CD14-positive monocyte (primary cell): Measurements from ENCODE around the gene ZNF407. TPM values are rescaled to one million over a fixed set of nuclear protein-coding genes. Genes with fewer than 3 reads are reported as not detected.
A peak's percentile ranks its signal among the peaks of the same experiment; 100 is the strongest.

Experiments used
- DNase-seq, 3 donors: peaks; one replicate each; pipeline ENCODE4 v3.0.0-alpha.2; 2011 to 2022
- H2AFZ ChIP-seq: 2 replicates; pipeline ENCODE4 v1.6.0; 2012; ENCODE audit warnings: mild to moderate bottlenecking, low read depth, low read length, inconsistent platforms; ENCODE audit not compliant: insufficient read depth, poor library complexity, severe bottlenecking
- H3K27ac ChIP-seq, 2 donors: 1 replicate in 1 of 2; 2 replicates in 1 of 2; pipeline ENCODE4 v1.5.1; 2012 to 2013; ENCODE audit warnings: low read length in 2 of 2, control low read depth in 1 of 2, inconsistent platforms in 1 of 2, low read depth in 1 of 2, mild to moderate bottlenecking in 1 of 2
- H3K27me3 ChIP-seq, 2 donors: one replicate each; pipeline versions ENCODE4 v1.6.0 to v1.6.1; 2011 to 2013; ENCODE audit warnings: low read length in 2 of 2; ENCODE audit not compliant: control insufficient read depth in 2 of 2, insufficient read depth in 2 of 2
- H3K36me3 ChIP-seq, 2 donors: replicated peaks in 1 of 2; 1 replicate in 1 of 2; 2 replicates in 1 of 2; pipeline versions ENCODE4 v1.5.1 to v1.6.1; 2012 to 2013; ENCODE audit warnings: low read length in 2 of 2, control low read depth in 1 of 2, inconsistent platforms in 1 of 2, mild to moderate bottlenecking in 1 of 2; ENCODE audit not compliant: insufficient read depth in 2 of 2, control insufficient read depth in 1 of 2
- H3K4me1 ChIP-seq, 2 donors: 1 replicate in 1 of 2; 2 replicates in 1 of 2; pipeline versions ENCODE4 v1.5.1 to v1.6.1; 2012 to 2013; ENCODE audit warnings: low read length in 2 of 2, control low read depth in 1 of 2, inconsistent platforms in 1 of 2, mild to moderate bottlenecking in 1 of 2, moderate library complexity in 1 of 2; ENCODE audit not compliant: insufficient read depth in 2 of 2, control insufficient read depth in 1 of 2
- H3K4me2 ChIP-seq: replicated peaks from 2 replicates; pipeline ENCODE3; 2012; ENCODE audit warnings: low read length, moderate library complexity, mild to moderate bottlenecking; ENCODE audit not compliant: poor library complexity, severe bottlenecking; ENCODE audit errors: extremely low read depth
- H3K4me3 ChIP-seq, 3 experiments: fragments of 200-600 bp in 1 of 3; sonication (generic) in 1 of 3; replicated peaks in 1 of 3; 1 replicate in 2 of 3; 2 replicates in 1 of 3; pipeline ENCODE4 v1.5.1; 2011 to 2013; ENCODE audit warnings: low read length in 3 of 3, mild to moderate bottlenecking in 3 of 3, control low read depth in 2 of 3, low read depth in 2 of 3, inconsistent platforms in 1 of 3, moderate library complexity in 1 of 3
- H3K79me2 ChIP-seq: 2 replicates; pipeline ENCODE4 v1.6.0; 2012; ENCODE audit warnings: mild to moderate bottlenecking, control low read depth, inconsistent platforms, low read length, moderate library complexity; ENCODE audit not compliant: insufficient read depth
- H3K9ac ChIP-seq: 2 replicates; pipeline ENCODE4 v1.6.0; 2017; ENCODE audit warnings: low read length, mild to moderate bottlenecking; ENCODE audit not compliant: insufficient read depth, poor library complexity, severe bottlenecking
- H3K9me3 ChIP-seq, 2 donors: replicated peaks in 1 of 2; 1 replicate in 1 of 2; 2 replicates in 1 of 2; pipeline versions ENCODE4 v1.5.1 to v1.6.1; 2012 to 2013; ENCODE audit warnings: low read length in 2 of 2, control low read depth in 1 of 2; ENCODE audit not compliant: control insufficient read depth in 1 of 2, insufficient read depth in 1 of 2
- H4K20me1 ChIP-seq: 2 replicates; pipeline ENCODE4 v1.6.0; 2012; ENCODE audit warnings: mild to moderate bottlenecking, low read length, control low read depth, moderate library complexity; ENCODE audit not compliant: insufficient read depth
- H3K27ac Mint-ChIP-seq, 7 donors: one replicate each; pipeline ENCODE4 v1.8.0; 2020; ENCODE audit warnings: mild to moderate bottlenecking in 7 of 7, mixed read lengths in 7 of 7, moderate library complexity in 6 of 7, inconsistent platforms in 2 of 7
- H3K27me3 Mint-ChIP-seq, 3 donors: one replicate each; pipeline ENCODE4 v1.8.0; 2021 to 2022; ENCODE audit warnings: low read depth in 3 of 3, mild to moderate bottlenecking in 3 of 3, mixed read lengths in 3 of 3, moderate library complexity in 3 of 3, inconsistent platforms in 1 of 3
- H3K36me3 Mint-ChIP-seq, 2 donors: one replicate each; pipeline ENCODE4 v1.8.0; 2020; ENCODE audit warnings: mixed read lengths in 2 of 2, inconsistent platforms in 1 of 2, mild to moderate bottlenecking in 1 of 2
- H3K4me1 Mint-ChIP-seq: one replicate; pipeline ENCODE4 v1.8.0; 2020; ENCODE audit warnings: mild to moderate bottlenecking, mixed read lengths
- H3K4me3 Mint-ChIP-seq, 2 donors: one replicate each; pipeline ENCODE4 v1.8.0; 2020; ENCODE audit warnings: mild to moderate bottlenecking in 2 of 2, mixed read lengths in 2 of 2, moderate library complexity in 1 of 2
- H3K9me3 Mint-ChIP-seq, 7 donors: one replicate each; pipeline ENCODE4 v1.8.0; 2020 to 2022; ENCODE audit warnings: mixed read lengths in 7 of 7, mild to moderate bottlenecking in 6 of 7, moderate library complexity in 6 of 7, inconsistent platforms in 2 of 7
- WGBS: methylation state at CpG from one replicate; pipeline ENCODE4 v1.1.5; 2013; ENCODE audit warnings: missing lambda C conversion rate; ENCODE audit not compliant: insufficient coverage; 5-methylcytosine and 5-hydroxymethylcytosine counted together
- intact Hi-C, 2 donors: fragments of 100-400 bp; cut with micrococcal nuclease; formaldehyde crosslinking; loops; one replicate each; pipeline versions ENCODE4 v1.15.0 to v1.15.1; 2023
- polyA plus RNA-seq, 3 donors: library from polyadenylated mRNA; depleted of rRNA in 1 of 3; unstranded in 2 of 3; stranded (reverse) in 1 of 3; fragments of 300-500 nt in 2 of 3; fragments of >200 nt in 1 of 3; fragmentation: Illumina TruSeq in 2 of 3; gene quantifications; 1 replicate in 2 of 3; 2 replicates in 1 of 3; pipeline ENCODE4 v1.2.3, GENCODE V29; 2012 to 2021
- TF ChIP-seq, protein P1 (sequence below): fragments of 200-600 bp; IDR thresholded peaks from one replicate; pipeline ENCODE4 v1.8.0; 2022; ENCODE audit warnings: antibody characterized with exemption, mild to moderate bottlenecking

The ZNF407 gene
- polyA plus RNA-seq, 3 donors, result 1.3 to 3.6 (median 1.6) TPM

DNA sequence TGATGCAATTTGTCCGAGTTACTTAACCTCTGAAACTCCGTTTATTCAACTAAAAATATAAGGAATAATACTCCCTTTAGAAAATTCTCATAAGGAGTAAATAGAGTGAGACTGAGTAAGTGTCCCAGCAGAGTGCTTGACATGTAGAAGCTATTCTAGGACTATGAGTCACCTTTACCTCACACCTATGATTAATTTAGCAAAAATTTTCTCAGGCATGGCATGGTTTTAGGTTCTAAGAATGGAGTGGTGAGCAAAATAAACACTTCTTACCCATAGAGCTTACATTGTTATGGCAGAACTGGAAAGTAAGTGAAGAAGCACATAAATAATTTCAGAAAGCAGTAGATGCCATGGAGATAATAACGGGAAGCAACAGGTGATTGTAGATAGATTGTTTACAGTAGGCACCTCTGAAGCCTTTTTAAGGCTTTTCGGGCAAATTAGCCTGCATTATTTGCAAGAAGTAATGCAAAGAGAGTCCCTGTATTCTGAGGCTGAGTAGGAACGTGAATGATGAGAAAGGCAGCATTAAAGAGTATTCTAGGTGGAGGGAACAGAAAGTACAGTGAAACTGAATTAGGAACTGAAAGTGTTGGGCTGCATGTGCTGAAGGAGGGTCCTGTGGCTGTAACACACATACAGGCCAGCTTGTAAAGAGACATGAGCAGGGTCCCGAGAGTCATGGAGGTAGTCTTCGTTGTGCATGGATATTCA is 209.2 kb downstream of the ZNF407 start:
- Mint-ChIP-seq H3K27ac (peak overlapping the region in 2 of 7 donors; percentile 32 to 33), H3K36me3 (peaks cover 0 to 7% of the 10 kb centered on the region in 2 donors), H3K27me3 (no peaks in the 10 kb centered on the region), H3K4me1 (peaks cover 8% of the 10 kb centered on the region), H3K9me3 (peaks cover 0 to 1% (median 0%) of the 10 kb centered on the region in 7 donors), H3K4me3 (no peak overlapping the region)
- H3K36me3 ChIP-seq, result no peaks in the 10 kb centered on the region
- no peaks in the 10 kb centered on the region for H3K27me3 ChIP-seq
- H4K20me1 ChIP-seq, result no peaks in the 10 kb centered on the region
- intact Hi-C loops, result no loop called here
- H3K27ac ChIP-seq, result no peak overlapping the region
- H3K9me3 ChIP-seq, result no peaks in the 10 kb centered on the region
- DNase-seq, result no peak
- no peak overlapping the region for H3K9ac ChIP-seq
- WGBS, result 69% methylated on average over 3 of the region's 7 CpGs
- no peak overlapping the region for H3K4me2 ChIP-seq
- no peak overlapping the region for H3K4me3 ChIP-seq
- H3K4me1 ChIP-seq, result no peaks in the 10 kb centered on the region
- H2AFZ ChIP-seq, result no peak overlapping the region
- TF ChIP-seq, protein P1, sequence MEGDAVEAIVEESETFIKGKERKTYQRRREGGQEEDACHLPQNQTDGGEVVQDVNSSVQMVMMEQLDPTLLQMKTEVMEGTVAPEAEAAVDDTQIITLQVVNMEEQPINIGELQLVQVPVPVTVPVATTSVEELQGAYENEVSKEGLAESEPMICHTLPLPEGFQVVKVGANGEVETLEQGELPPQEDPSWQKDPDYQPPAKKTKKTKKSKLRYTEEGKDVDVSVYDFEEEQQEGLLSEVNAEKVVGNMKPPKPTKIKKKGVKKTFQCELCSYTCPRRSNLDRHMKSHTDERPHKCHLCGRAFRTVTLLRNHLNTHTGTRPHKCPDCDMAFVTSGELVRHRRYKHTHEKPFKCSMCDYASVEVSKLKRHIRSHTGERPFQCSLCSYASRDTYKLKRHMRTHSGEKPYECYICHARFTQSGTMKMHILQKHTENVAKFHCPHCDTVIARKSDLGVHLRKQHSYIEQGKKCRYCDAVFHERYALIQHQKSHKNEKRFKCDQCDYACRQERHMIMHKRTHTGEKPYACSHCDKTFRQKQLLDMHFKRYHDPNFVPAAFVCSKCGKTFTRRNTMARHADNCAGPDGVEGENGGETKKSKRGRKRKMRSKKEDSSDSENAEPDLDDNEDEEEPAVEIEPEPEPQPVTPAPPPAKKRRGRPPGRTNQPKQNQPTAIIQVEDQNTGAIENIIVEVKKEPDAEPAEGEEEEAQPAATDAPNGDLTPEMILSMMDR, result no peak
- no peaks in the 10 kb centered on the region for H3K79me2 ChIP-seq

DNA sequence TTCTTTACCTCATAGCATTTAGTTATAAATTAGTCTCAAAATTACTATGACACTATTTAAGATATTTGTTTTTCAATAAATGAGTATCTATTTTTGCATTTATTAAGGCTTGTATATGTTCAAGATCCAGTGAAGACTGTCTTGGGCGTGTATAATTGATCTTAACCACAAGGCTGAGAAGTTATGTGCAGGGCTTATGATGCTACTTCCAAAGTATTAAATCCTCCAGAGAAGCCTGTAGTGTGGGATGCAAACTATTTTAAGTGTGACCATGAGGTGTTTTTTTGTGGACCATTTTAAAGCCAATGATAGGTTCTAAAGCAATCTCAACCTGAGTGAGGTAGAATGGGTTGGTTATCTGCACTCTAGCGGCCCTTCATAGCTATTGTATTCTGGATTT is 219.9 kb downstream of the ZNF407 start:
- TF ChIP-seq, protein P1, result no peak
- Histone ChIP-seq H3K36me3 (peaks cover 0 to 2% of the 10 kb centered on the region in 2 donors), H3K4me2 (no peak overlapping the region), H3K4me3 (no peak overlapping the region), H3K4me1 (no peaks in the 10 kb centered on the region), H3K9me3 (no peaks in the 10 kb centered on the region), H3K27me3 (no peaks in the 10 kb centered on the region), H3K79me2 (no peaks in the 10 kb centered on the region), H2AFZ (no peak overlapping the region), H3K9ac (no peak overlapping the region), H4K20me1 (no peaks in the 10 kb centered on the region), H3K27ac (no peak overlapping the region)
- no peak overlapping the region for H3K4me3 Mint-ChIP-seq
- intact Hi-C loops, result no loop called here
- DNase-seq, result no peak
- WGBS, result no CpG with 5 or more reads among the region's 2 CpGs
- no peaks in the 10 kb centered on the region for H3K4me1 Mint-ChIP-seq
- peaks cover 3 to 5% of the 10 kb centered on the region in 2 donors for H3K36me3 Mint-ChIP-seq
- no peak overlapping the region for H3K27ac Mint-ChIP-seq
- peaks cover 0 to 4% (median 3%) of the 10 kb centered on the region in 7 donors for H3K9me3 Mint-ChIP-seq
- H3K27me3 Mint-ChIP-seq, result no peaks in the 10 kb centered on the region
